ENCODE measurements around the gene DYNLT4.

The DYNLT4 gene

GRCh38 chr1:44822981-44823451 is 15.9 kb upstream of the DYNLT4 start:
- peak overlapping the region; percentile 30 for H3K27ac ChIP-seq
- POLR2A ChIA-PET (ENCODE audit: low non-redundant PET), result no interaction called here
- CTCF ChIA-PET, result interaction anchor here (0.6 to 1.4 kb wide), 4 partner anchors 13 to 500 kb away, joined by 3 to 4 read pairs (median 3); no protein-coding TSS in a partner anchor
- DNase-seq (ENCODE audit: low spot score), result no peak
- TF ChIP-seq CTCF (conservative IDR thresholded peaks at IDR 0.05; ENCODE audit: low read depth), result no peak

- DNase-seq (ENCODE audit: low spot score), result no peak
- peak overlapping the region; percentile 30 for H3K27ac ChIP-seq
- POLR2A ChIA-PET (ENCODE audit: low non-redundant PET), result no interaction called here
- CTCF ChIA-PET, result interaction anchor here (0.7 to 1.4 kb wide), 4 partner anchors 13 to 190 kb away, joined by 3 to 4 read pairs (median 3); partner anchors contain the start of gene UROD
- TF ChIP-seq CTCF (conservative IDR thresholded peaks at IDR 0.05; ENCODE audit: low read depth), result no peak
Measured at GRCh38 chr1:44822131-44822701, 15.1 kb upstream of the DYNLT4 start.

GRCh38 chr1:44821240-44821715 is 14.1 kb upstream of the DYNLT4 start:
- no peak for TF ChIP-seq CTCF (conservative IDR thresholded peaks at IDR 0.05; ENCODE audit: low read depth)
- peak overlapping the region; percentile 94 for H3K27ac ChIP-seq
- CTCF ChIA-PET, result interaction anchor here (0.7 to 1.4 kb wide), 3 partner anchors 10 to 14 kb away, joined by 3 to 4 read pairs (median 3); no protein-coding TSS in a partner anchor
- no peak for DNase-seq (ENCODE audit: low spot score)
- POLR2A ChIA-PET (ENCODE audit: low non-redundant PET), result no interaction called here

GRCh38 chr1:44820328-44821239 is 13.4 kb upstream of the DYNLT4 start:
- peak overlapping the region; percentile 94 for H3K27ac ChIP-seq
- ChIA-PET CTCF (interaction anchor here (0.6 to 1.0 kb wide), 3 partner anchors 11 to 462 kb away, joined by 3 read pairs; no protein-coding TSS in a partner anchor), POLR2A (ENCODE audit: low non-redundant PET) (no interaction called here)
- DNase-seq (ENCODE audit: low spot score), result no peak
- no peak for TF ChIP-seq CTCF (conservative IDR thresholded peaks at IDR 0.05; ENCODE audit: low read depth)

- peak; percentile 81 for DNase-seq (ENCODE audit: low spot score)
- ChIA-PET POLR2A (ENCODE audit: low non-redundant PET) (interaction anchor here (0.7 to 1.0 kb wide), 3 partner anchors 12 to 191 kb away, joined by 3 to 4 read pairs (median 3); partner anchors contain the start of gene HECTD3), CTCF (interaction anchor here (0.6 kb wide), 1 partner anchor 463 kb away, joined by 3 read pairs; no protein-coding TSS in a partner anchor)
- no peak for TF ChIP-seq CTCF (conservative IDR thresholded peaks at IDR 0.05; ENCODE audit: low read depth)
- peak overlapping the region; percentile 94 for H3K27ac ChIP-seq
Measured at GRCh38 chr1:44819608-44820327, 12.6 kb upstream of the DYNLT4 start.

Measured in RWPE1 (cell line).